CD14-positive monocyte (primary cell): ENCODE measurements around the gene TEX54. TPM values are rescaled to one million over a fixed set of nuclear protein-coding genes. Genes with fewer than 3 reads are reported as not detected.
A peak's percentile ranks its signal among the peaks of the same experiment; 100 is the strongest.

ENCODE experiments used
- DNase-seq, 3 donors: peaks; one replicate each; pipeline ENCODE4 v3.0.0-alpha.2; 2011 to 2022
- H2AFZ ChIP-seq: 2 replicates; pipeline ENCODE4 v1.6.0; 2012; ENCODE audit warnings: mild to moderate bottlenecking, low read depth, low read length, inconsistent platforms; ENCODE audit not compliant: insufficient read depth, poor library complexity, severe bottlenecking
- H3K27ac ChIP-seq, 2 donors: 1 replicate in 1 of 2; 2 replicates in 1 of 2; pipeline ENCODE4 v1.5.1; 2012 to 2013; ENCODE audit warnings: low read length in 2 of 2, control low read depth in 1 of 2, inconsistent platforms in 1 of 2, low read depth in 1 of 2, mild to moderate bottlenecking in 1 of 2
- H3K27me3 ChIP-seq, 2 donors: one replicate each; pipeline versions ENCODE4 v1.6.0 to v1.6.1; 2011 to 2013; ENCODE audit warnings: low read length in 2 of 2; ENCODE audit not compliant: control insufficient read depth in 2 of 2, insufficient read depth in 2 of 2
- H3K36me3 ChIP-seq, 2 donors: replicated peaks in 1 of 2; 1 replicate in 1 of 2; 2 replicates in 1 of 2; pipeline versions ENCODE4 v1.5.1 to v1.6.1; 2012 to 2013; ENCODE audit warnings: low read length in 2 of 2, control low read depth in 1 of 2, inconsistent platforms in 1 of 2, mild to moderate bottlenecking in 1 of 2; ENCODE audit not compliant: insufficient read depth in 2 of 2, control insufficient read depth in 1 of 2
- H3K4me1 ChIP-seq, 2 donors: 1 replicate in 1 of 2; 2 replicates in 1 of 2; pipeline versions ENCODE4 v1.5.1 to v1.6.1; 2012 to 2013; ENCODE audit warnings: low read length in 2 of 2, control low read depth in 1 of 2, inconsistent platforms in 1 of 2, mild to moderate bottlenecking in 1 of 2, moderate library complexity in 1 of 2; ENCODE audit not compliant: insufficient read depth in 2 of 2, control insufficient read depth in 1 of 2
- H3K4me2 ChIP-seq: replicated peaks from 2 replicates; pipeline ENCODE3; 2012; ENCODE audit warnings: low read length, moderate library complexity, mild to moderate bottlenecking; ENCODE audit not compliant: poor library complexity, severe bottlenecking; ENCODE audit errors: extremely low read depth
- H3K4me3 ChIP-seq, 3 experiments: fragments of 200-600 bp in 1 of 3; sonication (generic) in 1 of 3; replicated peaks in 1 of 3; 1 replicate in 2 of 3; 2 replicates in 1 of 3; pipeline ENCODE4 v1.5.1; 2011 to 2013; ENCODE audit warnings: low read length in 3 of 3, mild to moderate bottlenecking in 3 of 3, control low read depth in 2 of 3, low read depth in 2 of 3, inconsistent platforms in 1 of 3, moderate library complexity in 1 of 3
- H3K79me2 ChIP-seq: 2 replicates; pipeline ENCODE4 v1.6.0; 2012; ENCODE audit warnings: mild to moderate bottlenecking, control low read depth, inconsistent platforms, low read length, moderate library complexity; ENCODE audit not compliant: insufficient read depth
- H3K9ac ChIP-seq: 2 replicates; pipeline ENCODE4 v1.6.0; 2017; ENCODE audit warnings: low read length, mild to moderate bottlenecking; ENCODE audit not compliant: insufficient read depth, poor library complexity, severe bottlenecking
- H3K9me3 ChIP-seq, 2 donors: replicated peaks in 1 of 2; 1 replicate in 1 of 2; 2 replicates in 1 of 2; pipeline versions ENCODE4 v1.5.1 to v1.6.1; 2012 to 2013; ENCODE audit warnings: low read length in 2 of 2, control low read depth in 1 of 2; ENCODE audit not compliant: control insufficient read depth in 1 of 2, insufficient read depth in 1 of 2
- H4K20me1 ChIP-seq: 2 replicates; pipeline ENCODE4 v1.6.0; 2012; ENCODE audit warnings: mild to moderate bottlenecking, low read length, control low read depth, moderate library complexity; ENCODE audit not compliant: insufficient read depth
- H3K27ac Mint-ChIP-seq, 7 donors: one replicate each; pipeline ENCODE4 v1.8.0; 2020; ENCODE audit warnings: mild to moderate bottlenecking in 7 of 7, mixed read lengths in 7 of 7, moderate library complexity in 6 of 7, inconsistent platforms in 2 of 7
- H3K27me3 Mint-ChIP-seq, 3 donors: one replicate each; pipeline ENCODE4 v1.8.0; 2021 to 2022; ENCODE audit warnings: low read depth in 3 of 3, mild to moderate bottlenecking in 3 of 3, mixed read lengths in 3 of 3, moderate library complexity in 3 of 3, inconsistent platforms in 1 of 3
- H3K36me3 Mint-ChIP-seq, 2 donors: one replicate each; pipeline ENCODE4 v1.8.0; 2020; ENCODE audit warnings: mixed read lengths in 2 of 2, inconsistent platforms in 1 of 2, mild to moderate bottlenecking in 1 of 2
- H3K4me1 Mint-ChIP-seq: one replicate; pipeline ENCODE4 v1.8.0; 2020; ENCODE audit warnings: mild to moderate bottlenecking, mixed read lengths
- H3K4me3 Mint-ChIP-seq, 2 donors: one replicate each; pipeline ENCODE4 v1.8.0; 2020; ENCODE audit warnings: mild to moderate bottlenecking in 2 of 2, mixed read lengths in 2 of 2, moderate library complexity in 1 of 2
- H3K9me3 Mint-ChIP-seq, 7 donors: one replicate each; pipeline ENCODE4 v1.8.0; 2020 to 2022; ENCODE audit warnings: mixed read lengths in 7 of 7, mild to moderate bottlenecking in 6 of 7, moderate library complexity in 6 of 7, inconsistent platforms in 2 of 7
- CTCF ChIP-seq: fragments of 200-600 bp; IDR thresholded peaks from one replicate; pipeline ENCODE4 v1.8.0; 2022; ENCODE audit warnings: antibody characterized with exemption, mild to moderate bottlenecking
- WGBS: methylation state at CpG from one replicate; pipeline ENCODE4 v1.1.5; 2013; ENCODE audit warnings: missing lambda C conversion rate; ENCODE audit not compliant: insufficient coverage; 5-methylcytosine and 5-hydroxymethylcytosine counted together
- intact Hi-C, 2 donors: fragments of 100-400 bp; cut with micrococcal nuclease; formaldehyde crosslinking; loops; one replicate each; pipeline versions ENCODE4 v1.15.0 to v1.15.1; 2023
- polyA plus RNA-seq, 3 donors: library from polyadenylated mRNA; depleted of rRNA in 1 of 3; unstranded in 2 of 3; stranded (reverse) in 1 of 3; fragments of 300-500 nt in 2 of 3; fragments of >200 nt in 1 of 3; fragmentation: Illumina TruSeq in 2 of 3; gene quantifications; 1 replicate in 2 of 3; 2 replicates in 1 of 3; pipeline ENCODE4 v1.2.3, GENCODE V29; 2012 to 2021
- small RNA-seq: library from RNA; depleted of rRNA; stranded (forward); fragments of <200 nt; gene quantifications from one replicate; pipeline ENCODE3, GENCODE V24; 2012; ENCODE audit warnings: low read depth; ENCODE audit not compliant: insufficient read length

TEX54 gene
- polyA plus RNA-seq, 3 donors, result 0.74 TPM; not detected in 2

- no peaks in the 10 kb centered on the region for H3K27me3 ChIP-seq
- Mint-ChIP-seq H3K27me3 (no peaks in the 10 kb centered on the region), H3K4me1 (peaks cover 43% of the 10 kb centered on the region), H3K9me3 (peaks cover 0 to 3% (median 0%) of the 10 kb centered on the region in 7 donors), H3K36me3 (peaks cover 26 to 40% of the 10 kb centered on the region in 2 donors), H3K4me3 (peak overlapping the region; percentile 78 to 85), H3K27ac (peak overlapping the region; percentile 83 to 92 (median 89))
- peak overlapping the region; percentile 95 for H3K4me2 ChIP-seq
- H3K79me2 ChIP-seq, result peaks cover 59% of the 10 kb centered on the region
- TF ChIP-seq CTCF, result peak; percentile 98
- peak; percentile 85 to 89 (median 87) for DNase-seq
- H3K4me3 ChIP-seq, result peak overlapping the region; percentile 77 to 100 (median 84)
- H3K27ac ChIP-seq, result peak overlapping the region; percentile 83 to 98
- H3K9me3 ChIP-seq, result no peaks in the 10 kb centered on the region
- peaks cover 33 to 35% of the 10 kb centered on the region in 2 donors for H3K36me3 ChIP-seq
- H4K20me1 ChIP-seq, result peaks cover 11% of the 10 kb centered on the region
- H3K9ac ChIP-seq, result peak overlapping the region; percentile 98
- intact Hi-C loops, result loop anchor here (1.0 to 10.0 kb wide), 7 partner anchors 25 to 192 kb away; partner anchors contain the start of genes POLR2G (in 1 of the 2), STX5 (in 1 of the 2), TEX54 (in 1 of the 2) and TUT1 (in 1 of the 2)
- H3K4me1 ChIP-seq, result peaks cover 26 to 48% of the 10 kb centered on the region in 2 donors
- WGBS, result 2% methylated on average over 51 of the region's 51 CpGs
- H2AFZ ChIP-seq, result peak overlapping the region; percentile 93
These were observed 46.2 kb downstream of the TEX54 start for GRCh38 chr11:62786318-62787004.

GRCh38 chr11:62782753-62783152 lies 49.9 kb downstream of the TEX54 start:
- peaks cover 21% of the 10 kb centered on the region for H3K79me2 ChIP-seq
- H3K4me3 Mint-ChIP-seq, result no peak overlapping the region
- H3K4me2 ChIP-seq, result no peak overlapping the region
- no peak for DNase-seq
- no peaks in the 10 kb centered on the region for H4K20me1 ChIP-seq
- H3K9me3 ChIP-seq, result no peaks in the 10 kb centered on the region
- no peak overlapping the region for H3K27ac ChIP-seq
- H3K27me3 ChIP-seq, result no peaks in the 10 kb centered on the region
- TF ChIP-seq CTCF, result no peak
- peaks cover 10% of the 10 kb centered on the region for H3K4me1 Mint-ChIP-seq
- peaks cover 0 to 1% (median 0%) of the 10 kb centered on the region in 3 donors for H3K27me3 Mint-ChIP-seq
- peak overlapping the region in 2 of 7 donors; percentile 25 to 49 for H3K27ac Mint-ChIP-seq
- H3K4me1 ChIP-seq, result peaks cover 8 to 13% of the 10 kb centered on the region in 2 donors
- peaks cover 0 to 3% (median 0%) of the 10 kb centered on the region in 7 donors for H3K9me3 Mint-ChIP-seq
- peaks cover 24 to 45% of the 10 kb centered on the region in 2 donors for H3K36me3 Mint-ChIP-seq
- WGBS, result 100% methylated on average over 1 of the region's 7 CpGs
- H3K4me3 ChIP-seq, result no peak overlapping the region
- intact Hi-C loops, result loop anchor here in 1 of 2 donors (10.0 kb wide), 1 partner anchor 188 kb away; the partner anchor contains the start of gene TUT1
- H2AFZ ChIP-seq, result no peak overlapping the region
- H3K36me3 ChIP-seq, result peaks cover 24 to 27% of the 10 kb centered on the region in 2 donors
- H3K9ac ChIP-seq, result no peak overlapping the region

Small RNA genes lying within 50 kb of the gene (small RNA-seq; reads per million reads assigned to genes)
- gene MIR6514 (1.7 reads per million), gene RF00099 (not detected), gene RNU6-118P (not detected), gene SNORD22 (not detected), gene SNORD26 (not detected), gene SNORD27 (not detected), gene SNORD28 (not detected), gene SNORD30 (97,868 reads per million, percentile 100 among the genes with 10 or more reads in this experiment)

Other genes with a start within 250 kb of the TEX54 start
- gene TUT1, start 241.3 kb downstream of the TEX54 start, polyA plus RNA-seq, result 10 to 100 TPM in 1 of 3 donors, 1 to 10 TPM in 2; 1.8 to 16.3 (median 2.1) TPM
- gene MTA2, start 231.0 kb downstream of the TEX54 start, polyA plus RNA-seq, result 10 to 100 TPM; 14.0 to 38.6 (median 17.6) TPM
- 100 to 1,000 TPM in 1 of 3 donors, 10 to 100 TPM in 1, 1 to 10 TPM in 1; 7.2 to 131 (median 10.6) TPM for gene EML3, start 220.1 kb downstream of the TEX54 start, polyA plus RNA-seq
- 1 to 10 TPM in 1 of 3 donors, under 1 TPM in 2; 0.51 to 1.4 (median 0.75) TPM for gene ROM1, start 219.6 kb downstream of the TEX54 start, polyA plus RNA-seq
- 10 to 100 TPM; 18.5 to 44.9 (median 19.0) TPM for gene B3GAT3, start 210.9 kb downstream of the TEX54 start, polyA plus RNA-seq
- gene GANAB, start 186.2 kb downstream of the TEX54 start, polyA plus RNA-seq, result 100 to 1,000 TPM in 2 of 3 donors, 10 to 100 TPM in 1; 99.7 to 116 (median 109) TPM
- gene INTS5, start 179.5 kb downstream of the TEX54 start, polyA plus RNA-seq, result 10 to 100 TPM in 1 of 3 donors, 1 to 10 TPM in 2; 4.2 to 16.0 (median 9.9) TPM
- gene C11orf98, start 167.6 kb downstream of the TEX54 start, polyA plus RNA-seq, result 10 to 100 TPM; 25.9 to 78.2 (median 74.6) TPM
- 1 to 10 TPM in 2 of 3 donors, under 1 TPM in 1; 0.73 to 4.9 (median 1.4) TPM for gene CSKMT, start 167.5 kb downstream of the TEX54 start, polyA plus RNA-seq
- 1 to 10 TPM; 3.3 to 7.9 (median 7.2) TPM for gene UQCC3, start 161.2 kb downstream of the TEX54 start, polyA plus RNA-seq
- 1 to 10 TPM; 1.9 to 9.1 (median 2.9) TPM for gene LBHD1, start 160.6 kb downstream of the TEX54 start, polyA plus RNA-seq
- 100 to 1,000 TPM in 2 of 3 donors, 10 to 100 TPM in 1; 93.9 to 147 (median 106) TPM for gene UBXN1, start 153.8 kb downstream of the TEX54 start, polyA plus RNA-seq
- not detected for gene LRRN4CL, start 143.3 kb downstream of the TEX54 start, polyA plus RNA-seq
- gene BSCL2, start 125.4 kb downstream of the TEX54 start, polyA plus RNA-seq, result 10 to 100 TPM; 43.5 to 65.7 (median 63.3) TPM
- gene GNG3, start 125.2 kb downstream of the TEX54 start, polyA plus RNA-seq, result under 1 TPM in 1 of 3 donors, not detected in 2; 0.23 TPM
- gene HNRNPUL2, start 105.4 kb downstream of the TEX54 start, polyA plus RNA-seq, result 10 to 100 TPM in 1 of 3 donors, under 1 TPM in 2; 0.33 to 13.8 (median 0.88) TPM
- gene TTC9C, start 104.4 kb downstream of the TEX54 start, polyA plus RNA-seq, result 10 to 100 TPM; 17.9 to 21.6 (median 20.4) TPM
- 1 to 10 TPM; 1.7 to 4.5 (median 2.0) TPM for gene ZBTB3, start 78.7 kb downstream of the TEX54 start, polyA plus RNA-seq
- gene POLR2G, start 71.3 kb downstream of the TEX54 start, polyA plus RNA-seq, result 100 to 1,000 TPM; 162 to 243 (median 231) TPM
- gene TAF6L, start 61.4 kb downstream of the TEX54 start, polyA plus RNA-seq, result 10 to 100 TPM in 1 of 3 donors, 1 to 10 TPM in 2; 5.1 to 35.5 (median 5.3) TPM
- 100 to 1,000 TPM in 2 of 3 donors, 10 to 100 TPM in 1; 95.8 to 236 (median 220) TPM for gene TMEM179B, start 45.4 kb downstream of the TEX54 start, polyA plus RNA-seq
- 10 to 100 TPM in 2 of 3 donors, 1 to 10 TPM in 1; 5.7 to 20.4 (median 19.6) TPM for gene TMEM223, start 40.8 kb downstream of the TEX54 start, polyA plus RNA-seq
- 100 to 1,000 TPM in 1 of 3 donors, 10 to 100 TPM in 2; 50.1 to 748 (median 70.6) TPM for gene NXF1, start 27.4 kb downstream of the TEX54 start, polyA plus RNA-seq
- 10 to 100 TPM; 36.4 to 39.6 (median 38.5) TPM for gene STX5, start 790 bp downstream of the TEX54 start, polyA plus RNA-seq
- 10 to 100 TPM; 14.2 to 52.5 (median 18.4) TPM for gene WDR74, start 6.7 kb upstream of the TEX54 start, polyA plus RNA-seq
- 100 to 1,000 TPM; 156 to 231 (median 189) TPM for gene SLC3A2, start 48.1 kb upstream of the TEX54 start, polyA plus RNA-seq
- gene CHRM1, start 88.5 kb upstream of the TEX54 start, polyA plus RNA-seq, result not detected
- not detected for gene SLC22A6, start 152.1 kb upstream of the TEX54 start, polyA plus RNA-seq
- gene SLC22A8, start 183.0 kb upstream of the TEX54 start, polyA plus RNA-seq, result not detected